Raji (cell line): ENCODE results near the gene ELMO1.

Experiments
- POLR2A ChIP-seq: IDR thresholded peaks from 2 replicates; pipeline ENCODE4 v1.6.1; 2011; ENCODE audit warnings: low read depth, low read length, control low read depth; ENCODE audit not compliant: insufficient read depth

ELMO1 gene

DNA sequence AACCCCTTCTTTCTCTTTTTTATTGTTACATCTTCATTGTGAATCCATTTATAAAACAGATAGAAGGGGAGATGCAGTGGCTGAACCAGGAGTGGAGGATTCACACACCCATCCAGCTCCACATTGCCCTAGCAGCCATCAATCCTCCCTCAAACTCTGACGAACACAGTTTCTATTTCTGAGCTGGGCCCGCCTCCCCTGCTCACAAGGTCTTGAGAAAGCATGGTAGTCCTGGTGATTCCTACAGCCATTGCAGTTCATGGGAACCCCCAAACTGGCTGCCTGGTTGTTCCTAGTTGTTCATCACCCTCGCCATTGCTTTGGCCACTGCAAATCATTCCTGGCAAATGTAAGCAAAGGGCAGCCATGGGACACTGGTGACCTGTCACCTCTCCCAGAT is 465.9 kb downstream of the ELMO1 start:
- TF ChIP-seq POLR2A, result no peak

DNA sequence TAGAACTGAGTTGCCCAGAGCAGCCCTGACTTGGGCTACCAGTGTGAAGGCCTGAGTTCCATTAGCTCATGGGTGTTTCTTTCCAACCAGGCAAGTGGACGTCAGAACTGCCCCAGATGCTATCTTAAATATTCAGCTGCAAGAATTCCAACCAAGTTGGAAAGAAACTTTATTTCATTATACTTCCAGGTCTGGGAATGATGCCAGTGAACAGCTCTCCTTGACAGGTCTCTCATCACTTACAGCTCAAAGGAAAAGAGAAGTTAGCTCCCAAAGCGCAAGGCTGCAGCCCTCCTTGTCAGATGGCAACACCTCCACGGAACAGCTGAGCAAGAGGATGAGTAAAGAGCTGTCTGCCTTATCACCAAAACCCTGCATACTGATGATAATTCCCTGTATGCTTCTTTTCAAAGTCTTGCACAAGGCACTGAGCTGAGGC is 468.8 kb downstream of the ELMO1 start:
- TF ChIP-seq POLR2A, result no peak

DNA sequence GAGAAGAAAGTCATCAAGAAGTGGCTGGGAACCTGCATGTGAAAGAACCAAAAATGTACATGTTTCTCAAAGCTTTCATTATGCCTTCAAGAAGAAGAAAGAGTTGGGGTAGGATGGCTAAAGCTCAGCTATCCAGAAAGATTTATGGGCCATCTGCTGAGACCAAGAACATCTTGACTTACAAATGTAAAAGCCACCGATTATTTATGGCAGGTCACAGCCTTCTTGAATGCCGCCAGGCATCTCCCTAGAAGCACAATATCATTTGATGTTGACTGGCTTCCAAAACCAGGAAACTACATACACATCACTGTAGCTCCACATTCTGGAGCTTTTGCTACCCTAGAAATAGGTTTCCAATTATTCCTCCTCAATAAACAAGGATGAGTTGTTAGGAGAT is 470.2 kb downstream of the ELMO1 start:
- no peak for TF ChIP-seq POLR2A

DNA sequence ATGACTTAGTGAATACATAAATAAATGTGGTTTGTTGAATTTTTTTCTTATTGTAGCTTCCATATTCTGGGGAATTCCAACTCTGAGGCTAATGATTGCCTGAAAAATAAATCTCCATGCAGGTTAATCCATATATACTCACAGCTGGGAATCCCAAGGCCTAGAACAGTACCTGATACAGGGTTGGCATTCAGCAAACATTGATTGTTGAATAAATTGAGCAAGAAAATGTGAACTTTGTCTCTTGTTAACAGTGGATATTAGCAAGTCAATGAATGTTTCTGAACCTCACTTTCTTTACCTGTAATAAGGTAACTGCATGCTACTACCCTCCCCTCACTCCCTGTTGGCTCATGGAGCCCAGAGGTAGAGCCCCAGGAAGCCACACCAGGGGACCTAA is 470.8 kb downstream of the ELMO1 start:
- TF ChIP-seq POLR2A, result no peak

DNA sequence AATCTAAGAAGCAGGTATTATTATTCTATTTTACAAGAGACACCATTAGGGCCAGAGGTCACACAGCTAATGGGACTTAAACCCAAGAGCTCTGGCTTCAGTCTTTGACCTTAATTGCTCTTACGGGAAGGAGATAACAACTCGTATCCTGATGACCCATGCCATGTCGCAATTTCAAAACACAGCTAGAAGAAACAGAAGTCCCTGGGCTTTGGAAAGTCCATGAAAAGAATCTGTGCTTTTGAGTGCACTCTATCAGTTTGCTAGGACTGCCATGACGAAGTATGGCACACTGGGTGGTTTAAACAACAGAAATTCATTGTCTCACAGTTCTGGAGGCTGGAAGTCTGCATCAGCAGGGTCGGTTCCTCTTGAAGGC is 476.5 kb downstream of the ELMO1 start:
- TF ChIP-seq POLR2A, result no peak

DNA sequence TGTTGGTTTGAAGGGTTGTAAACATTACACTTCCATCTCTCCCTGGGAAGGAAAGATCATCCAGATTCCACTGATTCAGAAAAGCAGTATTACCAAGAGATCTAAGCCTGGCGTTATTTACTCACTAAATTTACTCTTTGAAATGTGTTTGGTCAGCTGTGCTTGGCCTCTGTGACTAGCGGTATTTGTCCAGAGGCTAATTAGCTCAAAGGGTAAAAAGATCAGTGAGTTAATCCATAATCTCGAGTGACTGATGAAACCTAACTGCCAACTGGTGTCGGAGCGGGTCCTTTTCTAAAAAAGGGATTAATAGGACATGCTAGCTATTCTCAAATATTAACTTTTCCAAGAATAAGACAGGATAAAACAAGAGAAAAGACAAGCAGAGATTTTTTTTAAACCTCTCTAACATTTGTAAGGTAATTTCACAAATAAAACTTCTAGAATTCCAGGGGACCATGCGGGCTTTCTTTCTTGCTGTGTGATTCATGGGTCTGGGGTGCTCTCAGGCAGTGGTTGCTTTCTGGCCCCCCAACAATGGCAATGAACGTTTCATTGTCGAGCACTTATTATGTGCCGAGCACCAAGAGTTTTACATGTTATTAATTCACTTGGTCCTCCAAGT is 477.0 kb downstream of the ELMO1 start:
- no peak for TF ChIP-seq POLR2A

DNA sequence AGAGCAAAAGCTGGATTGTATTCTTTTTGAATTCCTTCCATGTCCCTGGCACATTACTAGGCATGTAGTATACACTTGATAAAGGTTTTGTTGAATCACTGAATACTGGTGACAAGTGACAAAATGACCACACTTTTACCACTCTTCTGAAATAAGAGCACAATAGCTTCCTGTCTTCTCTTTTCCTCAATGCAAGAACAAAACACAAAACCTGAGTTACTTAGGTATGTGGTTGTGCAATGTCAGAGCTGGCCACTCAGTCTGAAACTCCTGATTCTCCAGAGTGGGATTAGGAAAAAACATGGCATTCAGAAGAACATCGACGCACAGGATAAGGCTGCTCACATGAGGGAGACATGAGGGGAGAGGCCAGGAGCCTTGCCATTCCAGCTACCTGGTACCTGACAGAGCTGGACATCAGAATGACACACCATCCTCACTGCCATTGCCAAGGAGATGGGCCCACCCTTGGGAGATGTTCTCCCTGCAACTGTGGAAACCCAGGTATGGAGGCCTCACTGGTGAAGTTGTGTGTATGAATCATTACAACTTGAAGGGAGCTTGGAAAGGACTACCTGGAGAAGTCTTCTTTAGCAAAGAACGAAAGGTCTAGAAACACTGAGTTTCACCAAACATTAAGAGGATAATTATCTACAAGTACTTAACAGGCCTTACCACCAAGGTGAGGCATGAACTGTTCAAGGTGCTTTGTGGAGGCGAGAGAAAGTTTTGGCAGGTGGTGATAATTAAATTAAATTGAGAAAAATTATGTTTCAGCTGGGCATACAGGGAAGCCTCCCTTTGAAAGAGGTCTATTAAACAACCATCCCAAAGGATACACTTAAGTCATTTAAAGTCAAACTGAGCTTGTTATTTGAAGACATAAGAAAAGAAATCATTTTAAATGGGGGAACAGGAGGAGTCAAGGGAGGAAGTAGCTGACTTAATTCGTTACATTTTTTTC is 477.8 kb downstream of the ELMO1 start:
- no peak for TF ChIP-seq POLR2A

DNA sequence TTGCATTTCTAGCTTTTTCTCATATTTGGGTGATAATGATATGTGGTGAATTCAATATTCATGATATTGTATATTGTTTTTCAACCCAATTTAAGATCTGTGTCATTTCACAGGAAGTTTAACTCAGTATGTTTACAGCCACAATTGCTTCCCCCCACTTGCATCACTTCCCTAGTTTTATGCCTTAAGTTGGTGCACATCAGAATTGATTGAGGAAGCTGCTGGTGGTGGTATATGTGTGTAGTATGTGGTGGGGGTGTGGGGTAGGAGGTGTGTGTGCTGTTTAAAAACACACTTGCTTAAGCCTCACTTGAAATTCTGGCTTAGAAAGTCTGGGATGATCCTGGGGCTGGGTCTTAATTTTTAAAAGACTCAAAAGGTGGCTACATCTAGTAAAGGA is 479.3 kb downstream of the ELMO1 start:
- no peak for TF ChIP-seq POLR2A

DNA sequence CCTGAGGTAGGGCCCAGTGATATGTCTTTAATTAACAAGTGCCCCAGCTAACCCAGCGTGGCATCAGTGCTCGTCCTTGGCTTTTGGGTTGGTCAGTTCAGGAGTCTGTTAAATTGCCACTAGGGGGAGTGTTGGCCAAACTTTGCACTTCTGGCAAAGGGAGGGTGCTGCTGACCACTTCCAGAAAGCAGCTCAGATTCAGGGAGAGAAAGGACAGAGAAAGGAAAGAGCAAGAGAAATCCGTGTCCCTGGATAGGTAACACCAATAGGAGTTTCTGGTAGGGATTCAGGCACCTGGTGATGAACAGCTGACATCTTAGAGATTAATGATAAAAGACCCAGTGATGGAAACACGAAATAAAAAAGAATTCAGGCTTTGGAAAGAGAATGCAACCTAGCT is 481.3 kb downstream of the ELMO1 start:
- TF ChIP-seq POLR2A, result no peak

DNA sequence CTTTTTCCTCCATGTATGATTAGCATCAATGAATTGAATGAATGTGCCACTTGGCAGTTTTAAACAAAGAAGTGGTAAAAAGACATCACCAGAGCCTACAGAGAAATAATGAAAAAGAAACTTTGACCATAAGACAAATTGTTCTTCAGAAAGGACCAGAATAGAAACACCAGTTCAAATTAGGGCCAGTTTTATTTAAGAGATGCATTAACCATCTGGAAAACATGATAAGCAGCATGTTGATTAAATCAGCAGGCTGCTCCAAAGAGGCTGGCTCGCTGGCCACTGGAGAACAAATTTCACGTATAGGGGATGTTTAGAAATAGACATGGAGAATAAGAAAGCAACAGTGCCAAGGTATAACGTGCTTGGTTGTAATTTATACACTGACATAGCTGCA is 482.0 kb downstream of the ELMO1 start:
- TF ChIP-seq POLR2A, result no peak

DNA sequence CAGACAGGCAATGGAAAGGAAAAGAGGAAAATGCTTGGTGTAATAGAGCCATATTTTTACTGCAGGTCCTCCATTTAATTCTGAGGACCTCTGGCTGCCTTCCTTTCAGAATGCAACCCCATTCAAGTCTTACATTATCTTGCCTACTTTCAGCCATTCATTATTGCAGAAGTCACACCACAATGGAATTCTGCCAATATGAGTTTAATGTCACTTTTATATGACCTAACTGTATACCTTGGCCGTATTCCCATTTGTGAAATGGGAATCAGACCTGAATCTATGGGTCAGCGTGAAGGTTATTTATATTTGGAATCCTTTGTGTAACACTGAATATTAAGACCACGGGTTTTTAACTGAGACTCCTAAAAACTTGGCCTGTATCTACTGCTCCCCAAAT is 482.6 kb downstream of the ELMO1 start:
- TF ChIP-seq POLR2A, result no peak

DNA sequence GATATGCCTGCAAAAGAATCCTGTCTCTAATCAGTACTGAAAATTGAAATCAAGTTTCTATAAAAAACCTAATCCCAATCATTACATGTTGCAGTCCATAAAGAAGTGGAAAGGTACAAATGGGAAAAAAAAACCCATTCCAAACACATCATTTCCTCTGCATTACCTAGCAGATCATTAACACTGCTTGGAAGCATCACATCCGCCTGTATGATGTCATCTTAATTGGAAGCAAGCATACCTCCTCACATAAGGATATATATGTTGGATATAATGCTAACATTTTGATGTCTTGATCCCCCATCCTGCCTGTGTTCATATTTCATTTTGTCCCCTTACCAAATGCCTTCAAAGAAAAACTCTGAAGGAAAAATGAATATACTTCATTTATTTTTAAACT is 483.0 kb downstream of the ELMO1 start:
- no peak for TF ChIP-seq POLR2A

DNA sequence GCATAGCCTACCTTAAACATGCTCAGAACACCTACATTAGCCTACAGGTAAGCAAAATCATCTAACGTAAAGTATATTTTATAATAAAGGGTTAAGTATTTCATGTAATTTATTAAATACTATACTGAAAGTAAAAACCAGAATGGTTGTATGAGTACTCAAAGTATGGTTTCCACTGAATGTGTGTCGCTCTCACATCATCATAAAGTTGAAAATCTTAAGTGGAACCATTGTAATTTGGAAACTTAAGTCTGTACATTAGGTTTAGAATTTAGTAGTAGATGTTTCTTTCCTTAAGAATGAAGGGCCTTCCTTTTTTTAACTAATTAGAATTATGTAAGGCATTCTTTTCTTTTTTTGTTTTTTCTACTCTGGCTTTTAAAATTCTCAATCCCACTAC is 484.4 kb downstream of the ELMO1 start:
- no peak for TF ChIP-seq POLR2A

DNA sequence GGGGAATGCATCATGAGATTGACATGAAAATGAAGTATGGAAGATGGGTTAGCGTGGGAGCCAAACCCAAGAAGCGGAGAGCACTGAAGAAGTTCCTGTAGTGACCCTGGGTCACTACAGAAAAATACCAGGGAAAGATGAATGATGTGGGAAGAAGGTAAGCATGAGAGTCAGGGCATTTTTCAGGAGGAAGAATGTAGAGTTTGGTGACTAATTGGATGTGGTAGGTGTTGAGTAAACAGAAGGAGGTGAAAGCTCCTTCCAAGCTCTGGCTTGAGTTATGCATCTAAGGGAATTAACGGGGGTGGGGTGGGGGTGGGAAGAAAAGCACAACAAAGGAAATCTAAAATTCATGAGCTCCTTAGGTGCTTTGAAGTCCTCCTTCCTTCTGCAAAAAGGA is 486.3 kb downstream of the ELMO1 start:
- no peak for TF ChIP-seq POLR2A

DNA sequence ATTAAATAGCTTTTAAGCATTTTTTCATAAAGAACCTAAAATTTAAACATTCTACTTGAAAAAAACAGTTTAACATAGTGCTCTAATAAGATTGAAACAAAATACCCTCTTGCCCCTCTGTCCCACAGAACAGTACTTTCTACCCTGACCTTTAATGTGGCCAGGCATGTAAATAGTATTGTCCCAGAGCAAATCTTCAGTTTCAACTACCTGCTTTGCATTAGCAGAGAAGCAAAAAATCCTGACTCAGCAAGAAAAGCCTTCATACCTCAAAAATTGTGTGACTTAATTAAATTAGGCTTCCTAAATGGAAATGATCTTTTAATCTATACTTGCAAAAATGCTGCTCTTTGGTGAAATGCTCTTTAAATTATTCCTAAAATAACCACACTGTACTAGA is 487.0 kb downstream of the ELMO1 start:
- TF ChIP-seq POLR2A, result no peak

DNA sequence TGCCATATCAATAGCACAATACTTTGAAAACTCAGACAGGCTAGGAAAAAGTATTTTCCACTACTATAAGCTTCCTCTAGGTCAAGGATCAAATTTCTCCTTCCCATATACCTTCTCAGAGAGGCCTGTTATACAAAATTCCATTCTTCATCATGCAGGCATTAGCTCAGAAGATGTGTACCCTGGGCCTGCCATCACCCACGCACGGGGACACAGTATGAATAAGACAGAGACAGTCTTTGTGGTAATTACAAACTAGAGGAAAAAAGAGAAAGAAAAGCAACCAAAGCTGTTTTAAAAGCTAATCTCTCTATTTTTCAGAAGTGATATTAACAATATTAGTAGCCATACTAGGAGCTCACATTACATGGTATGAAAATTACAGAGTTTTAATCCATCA is 487.6 kb downstream of the ELMO1 start:
- TF ChIP-seq POLR2A, result no peak

DNA sequence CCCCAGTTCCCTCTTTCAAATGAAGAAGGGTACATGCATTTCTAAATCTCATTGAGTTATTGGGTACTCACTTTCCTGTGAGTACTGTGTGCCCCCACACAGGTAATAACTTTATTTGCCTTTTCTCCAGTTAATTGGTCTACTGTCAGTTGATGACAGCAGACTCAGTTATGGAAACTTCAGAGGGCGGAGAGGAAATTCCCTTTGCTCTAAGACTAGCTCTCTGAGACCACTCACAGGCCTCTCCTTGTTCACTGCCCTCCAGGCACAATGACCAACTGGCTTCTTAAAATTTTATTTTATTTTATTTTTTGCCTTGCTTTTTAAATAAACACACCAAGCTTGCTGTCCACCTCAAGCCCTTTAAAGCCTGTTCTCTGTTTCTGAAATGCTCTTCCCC is 488.6 kb downstream of the ELMO1 start:
- no peak for TF ChIP-seq POLR2A

DNA sequence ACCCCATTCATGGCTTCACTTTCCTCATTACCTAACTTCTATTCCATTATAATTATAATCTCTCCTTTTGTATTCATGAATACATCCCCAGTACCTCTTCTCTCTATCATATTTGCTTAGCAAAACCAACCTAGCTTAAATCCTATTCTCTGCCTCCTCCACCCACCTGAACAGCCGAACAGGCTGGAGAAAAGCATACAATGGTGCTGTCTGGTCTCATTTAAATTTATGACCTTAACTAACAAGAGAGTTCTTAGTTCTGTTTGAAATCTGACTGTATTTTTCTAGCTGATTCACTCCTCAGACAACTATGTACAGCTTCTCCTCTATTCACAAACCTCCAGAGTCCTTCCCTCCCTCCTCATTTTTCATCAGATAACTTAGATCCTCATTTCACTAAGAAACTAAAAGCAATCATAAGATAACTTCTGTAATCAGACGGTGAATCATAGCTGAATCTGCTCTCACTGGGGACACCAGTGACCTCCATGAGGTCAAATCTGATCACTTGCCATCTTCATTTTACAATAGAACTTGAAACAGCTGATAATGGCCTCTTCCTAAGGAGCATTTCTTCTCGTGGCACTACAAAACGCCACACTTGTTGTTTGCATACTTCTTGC is 490.4 kb downstream of the ELMO1 start:
- no peak for TF ChIP-seq POLR2A
